RCC 7860 (cell line): Measurements from ENCODE around the gene ADCY2.

Source experiments
- DNase-seq: peaks from one replicate; pipeline ENCODE4 v3.0.0-alpha.2; 2015; ENCODE audit warnings: low spot score
- FAIRE-seq: peaks from 2 replicates; lab custom pipeline; 2012; peaks lifted over from hg19 to GRCh38; lab: Jason Lieb, UNC

The ADCY2 gene

DNA sequence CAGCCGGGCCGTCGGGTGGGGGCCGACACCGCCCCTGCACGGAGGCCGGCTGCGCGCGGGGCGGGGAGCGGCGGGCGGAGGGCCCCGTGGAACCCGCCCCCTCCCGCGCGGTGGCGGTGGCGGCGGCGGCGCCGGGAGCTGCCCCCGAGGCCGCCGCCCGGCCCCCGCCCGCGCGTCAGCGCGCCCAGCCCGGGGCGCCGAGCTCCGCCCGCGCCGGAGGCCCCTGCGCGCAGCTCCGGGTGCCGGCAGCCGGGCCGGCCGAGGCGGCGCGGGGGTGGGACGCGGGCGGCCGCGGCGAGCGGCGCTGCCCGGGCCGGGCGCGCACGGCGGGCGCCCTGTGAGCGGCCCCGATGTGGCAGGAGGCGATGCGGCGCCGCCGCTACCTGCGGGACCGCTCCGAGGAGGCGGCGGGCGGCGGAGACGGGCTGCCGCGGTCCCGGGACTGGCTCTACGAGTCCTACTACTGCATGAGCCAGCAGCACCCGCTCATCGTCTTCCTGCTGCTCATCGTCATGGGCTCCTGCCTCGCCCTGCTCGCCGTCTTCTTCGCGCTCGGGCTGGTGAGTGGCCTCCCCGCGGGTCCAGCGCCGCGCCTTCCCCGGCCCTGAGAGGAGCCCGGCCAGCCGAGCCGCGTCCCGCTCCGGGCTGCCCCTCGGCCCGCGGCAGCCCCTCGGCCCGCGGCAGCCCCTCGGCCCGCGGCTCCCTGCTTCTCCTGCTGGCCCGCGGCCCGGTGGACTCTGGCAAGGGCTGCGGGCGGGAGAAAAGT, at the start of gene ADCY2:
Gene ADCY2, plus strand, starts transcription at position 192 of the 766 bp plus-strand sequence. Its CDS starts 159 bp downstream, at position 351.
- FAIRE-seq (no peak), DNase-seq (no peak)

DNA sequence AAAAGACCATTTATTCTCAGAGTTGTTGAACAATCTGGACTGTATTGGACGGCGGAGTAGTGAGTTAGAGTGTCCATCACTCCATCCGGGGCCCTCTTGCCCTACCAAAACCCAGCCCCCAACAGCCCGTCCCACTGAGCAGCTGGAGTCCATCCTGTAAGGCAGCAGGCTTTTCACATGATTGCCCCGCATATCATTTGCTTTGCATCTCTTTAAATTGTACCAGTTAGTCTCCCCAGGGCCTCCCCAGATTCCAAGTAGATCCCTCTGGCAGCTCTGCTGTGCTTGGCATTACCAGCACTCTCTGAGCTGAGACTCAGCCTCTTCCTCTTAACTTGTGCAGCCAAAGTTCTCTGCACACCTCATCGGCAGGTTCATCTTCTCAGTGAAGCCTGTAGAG, 48.6 kb upstream of the ADCY2 start:
- DNase-seq (no peak), FAIRE-seq (no peak)

DNA sequence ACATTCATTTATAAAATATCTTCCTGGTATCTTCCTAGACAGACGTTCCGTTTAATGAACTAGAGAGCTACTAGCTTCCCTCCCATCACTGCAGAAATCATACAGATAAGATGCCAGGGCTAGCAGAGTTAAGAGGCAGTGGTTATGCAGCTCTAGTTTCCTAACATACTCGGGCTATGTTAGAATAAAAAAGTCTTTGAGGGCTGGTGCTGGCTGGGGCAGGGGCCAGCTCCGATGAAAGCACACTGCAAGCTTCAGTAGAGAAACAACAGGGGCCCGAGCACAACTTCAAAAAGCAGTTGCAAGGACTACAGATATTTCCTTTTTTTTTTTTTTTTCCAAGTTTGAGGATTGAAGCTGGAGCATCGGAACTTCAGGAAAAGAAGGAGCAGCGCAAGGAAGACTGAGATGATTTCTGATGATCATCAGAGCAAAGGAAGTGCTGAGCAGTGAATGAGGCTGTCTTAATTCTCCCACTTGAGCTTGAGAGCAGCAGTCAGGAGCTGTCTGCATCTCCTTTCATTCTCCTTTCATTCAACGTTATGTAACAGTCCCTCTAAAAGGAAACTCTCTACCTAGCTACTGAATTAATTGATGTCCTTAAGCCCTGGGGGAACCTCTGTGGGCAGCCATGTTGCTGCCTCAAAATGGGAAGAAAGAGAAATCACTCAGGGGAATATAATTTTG, 47.6 kb upstream of the ADCY2 start:
- FAIRE-seq (no peak), DNase-seq (no peak)

DNA sequence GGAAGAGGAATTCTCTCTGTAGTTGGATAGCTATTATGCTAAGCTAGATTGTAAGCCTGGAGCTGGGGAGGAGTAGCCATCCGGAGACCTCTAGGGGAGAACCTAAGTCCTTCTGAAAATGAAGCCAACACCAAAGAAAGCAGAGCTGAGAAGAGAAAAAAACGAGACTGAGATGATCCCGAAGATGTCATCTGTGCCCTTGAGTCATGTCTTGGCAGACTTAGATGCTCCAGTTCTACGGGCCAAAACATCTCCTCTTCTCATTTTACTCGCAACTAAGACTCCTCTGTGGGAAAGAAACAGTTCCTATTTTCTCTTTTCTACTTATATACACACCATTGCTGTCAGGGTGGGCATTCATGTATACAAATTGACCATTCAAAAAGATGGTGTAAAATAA, 34.3 kb upstream of the ADCY2 start:
- no peak for FAIRE-seq
- no peak for DNase-seq

DNA sequence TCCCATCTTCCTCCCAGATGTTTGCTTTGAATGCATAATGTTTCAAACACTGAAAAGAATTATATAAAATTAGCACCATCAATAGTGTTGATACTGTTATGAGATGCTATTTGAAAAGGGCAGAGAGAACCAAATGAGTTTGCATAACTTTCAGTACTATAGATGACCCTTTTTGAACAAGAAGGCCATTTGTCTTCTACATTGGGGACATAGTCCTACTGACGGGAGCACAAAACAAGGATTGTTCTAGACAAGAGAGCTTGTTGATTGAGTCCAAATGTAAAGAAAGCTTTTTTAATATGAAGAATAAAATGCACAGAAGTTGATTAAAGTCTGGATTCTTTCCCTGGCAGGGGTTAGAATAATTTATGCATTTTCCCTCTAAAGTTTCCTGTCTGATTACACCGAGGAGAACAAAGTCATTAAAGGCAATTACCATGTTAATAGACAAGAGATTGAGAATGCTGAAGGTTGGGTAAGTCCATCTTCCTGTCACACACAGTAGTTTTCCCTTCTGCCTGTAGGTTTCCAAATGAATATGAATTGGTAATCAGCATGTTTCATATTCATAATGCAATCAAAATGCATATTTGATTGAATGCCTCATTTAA, 32.8 kb upstream of the ADCY2 start:
- DNase-seq = no peak
- no peak for FAIRE-seq

DNA sequence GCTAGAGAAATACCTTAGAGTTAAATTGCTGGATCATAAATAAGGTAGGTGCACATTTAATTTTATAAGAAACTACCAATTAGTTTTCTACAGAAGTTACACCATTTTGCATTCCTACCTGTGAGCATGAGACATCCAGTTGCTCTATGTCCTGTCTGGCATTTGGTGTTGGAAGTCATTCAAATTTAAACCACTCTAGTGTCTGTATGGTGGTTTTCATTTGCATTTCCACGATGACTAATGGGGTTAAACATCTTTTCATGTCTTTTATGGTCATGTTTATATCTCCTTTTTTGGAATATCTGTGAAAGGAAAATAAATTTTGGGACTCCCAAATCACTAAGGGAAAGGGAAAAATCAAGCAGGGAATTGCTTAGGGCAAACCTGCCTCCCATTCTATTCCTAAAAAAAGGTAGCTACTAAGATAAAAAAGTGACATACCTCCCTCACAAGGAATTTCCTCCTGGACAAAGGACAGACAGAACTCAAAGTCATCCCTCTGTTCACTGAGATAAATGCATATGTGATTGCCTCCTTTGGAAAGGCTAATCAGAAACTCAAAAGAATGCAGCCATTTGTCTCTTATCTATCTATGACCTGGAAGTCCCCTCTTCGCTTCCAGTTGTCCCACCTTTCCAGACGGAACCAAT, 31.6 kb upstream of the ADCY2 start:
- DNase-seq (no peak), FAIRE-seq (no peak)

DNA sequence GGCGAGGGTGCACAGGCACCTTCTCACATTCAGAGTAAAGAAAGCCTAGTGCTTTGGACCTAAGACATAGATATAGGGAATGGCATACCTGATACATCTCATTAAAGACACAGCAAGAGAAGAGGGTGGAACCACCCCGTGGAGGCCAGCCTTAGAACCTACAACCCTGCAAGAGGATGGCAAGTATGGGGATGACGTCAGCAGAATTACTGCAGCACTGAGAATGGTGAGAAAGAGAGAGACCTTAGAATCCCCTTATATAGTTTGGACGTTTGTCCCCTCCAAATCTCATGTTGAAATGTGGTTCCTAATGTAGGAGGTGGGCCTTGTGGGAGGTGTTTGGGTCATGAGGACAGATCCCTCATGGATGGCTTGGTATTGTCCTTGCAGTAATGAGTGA, 28.2 kb upstream of the ADCY2 start:
- no peak for FAIRE-seq
- no peak for DNase-seq

DNA sequence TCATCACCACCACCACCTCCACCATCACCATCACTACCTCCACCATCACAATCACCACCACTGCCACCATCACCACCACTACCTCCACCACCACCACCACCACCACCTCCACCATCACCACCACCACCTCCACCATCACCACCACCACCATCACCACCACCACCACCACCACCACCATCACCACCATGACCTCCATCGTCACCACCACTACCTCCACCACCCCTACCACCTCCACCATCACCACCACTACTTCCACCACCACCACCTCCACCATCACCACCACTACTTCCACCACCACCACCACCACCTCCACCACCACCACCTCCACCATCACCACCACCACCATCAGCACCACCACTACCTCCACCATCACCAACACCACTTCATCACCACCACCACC, 23.5 kb upstream of the ADCY2 start:
- FAIRE-seq = no peak

DNA sequence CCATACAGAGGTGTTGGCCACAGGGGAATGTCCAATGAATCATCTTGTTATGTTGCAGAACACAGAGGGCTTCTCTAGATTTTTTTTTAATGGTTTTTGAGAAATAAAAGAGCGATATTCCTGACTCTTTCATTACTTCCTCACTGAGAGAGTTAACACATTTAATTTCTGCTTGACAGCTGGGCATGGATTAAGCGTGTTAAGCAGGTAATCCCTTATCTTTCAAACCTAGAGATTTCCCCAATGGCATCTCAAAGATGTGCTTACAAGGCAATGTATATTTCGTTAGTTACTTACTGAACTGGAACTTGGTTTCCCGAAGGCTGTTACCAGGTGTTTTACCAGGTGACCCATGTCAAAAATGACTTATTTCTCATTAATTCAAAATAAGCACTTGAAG, 21.8 kb upstream of the ADCY2 start:
- no peak for DNase-seq
- FAIRE-seq = no peak

More for the DNA sequence above, 23.5 kb upstream of the ADCY2 start:
- no peak for DNase-seq

DNA sequence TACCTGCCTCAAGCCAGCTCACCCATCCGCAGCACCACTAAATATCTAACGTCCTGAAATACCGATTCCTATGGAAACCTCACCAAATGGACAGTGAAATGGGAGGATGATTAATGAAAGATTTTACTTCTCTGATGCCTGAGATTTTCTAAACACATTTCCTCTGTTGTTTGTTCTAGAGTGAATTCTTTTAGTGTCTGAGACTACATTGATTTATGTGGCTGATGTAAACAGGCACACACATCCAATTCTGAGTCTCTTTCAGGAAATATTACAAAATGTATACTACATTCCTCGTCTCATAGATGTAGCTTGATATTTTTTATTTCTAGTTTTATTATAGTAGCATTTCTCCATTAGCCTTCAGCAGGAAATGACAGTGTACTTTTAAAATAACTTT, 20.5 kb upstream of the ADCY2 start:
- DNase-seq = no peak
- FAIRE-seq = no peak

DNA sequence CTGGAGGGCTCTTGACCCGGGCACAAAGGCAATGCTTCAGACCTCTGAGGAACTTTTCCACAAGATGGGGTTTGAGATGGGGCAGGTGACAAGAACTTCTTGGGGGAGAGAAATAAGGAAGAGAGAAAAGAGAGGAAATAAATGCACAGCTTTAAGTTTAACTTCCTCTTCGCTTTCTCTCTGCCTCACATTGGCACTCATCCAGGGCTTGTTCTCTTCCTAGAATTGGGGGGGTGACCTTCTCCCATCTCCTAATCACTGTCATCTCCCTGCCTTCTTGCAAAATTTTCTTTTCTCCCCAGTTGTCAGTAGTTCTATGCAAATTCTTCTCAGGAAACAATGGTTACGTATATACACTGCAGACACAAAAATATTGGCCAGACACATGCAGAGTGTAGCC, 19.1 kb upstream of the ADCY2 start:
- DNase-seq (no peak), FAIRE-seq (no peak)

DNA sequence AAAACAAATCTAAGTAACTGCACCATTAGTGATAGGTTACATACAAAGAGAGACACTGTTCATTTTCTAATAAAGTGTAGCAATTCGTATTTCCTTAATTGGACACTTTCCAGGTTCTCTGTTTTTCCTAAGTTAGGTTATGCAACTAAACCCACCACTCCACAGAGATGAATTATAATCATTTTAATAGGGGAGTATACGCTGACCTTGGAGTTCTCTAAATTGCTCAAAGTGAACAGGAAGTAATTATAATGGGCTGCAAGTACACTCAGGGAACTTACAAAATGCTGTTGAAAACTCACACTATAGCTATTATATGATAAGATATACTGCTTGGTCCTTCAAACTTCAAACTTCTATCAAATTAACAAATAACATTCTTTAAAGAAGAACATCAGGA, 18.2 kb upstream of the ADCY2 start:
- no peak for DNase-seq
- no peak for FAIRE-seq

DNA sequence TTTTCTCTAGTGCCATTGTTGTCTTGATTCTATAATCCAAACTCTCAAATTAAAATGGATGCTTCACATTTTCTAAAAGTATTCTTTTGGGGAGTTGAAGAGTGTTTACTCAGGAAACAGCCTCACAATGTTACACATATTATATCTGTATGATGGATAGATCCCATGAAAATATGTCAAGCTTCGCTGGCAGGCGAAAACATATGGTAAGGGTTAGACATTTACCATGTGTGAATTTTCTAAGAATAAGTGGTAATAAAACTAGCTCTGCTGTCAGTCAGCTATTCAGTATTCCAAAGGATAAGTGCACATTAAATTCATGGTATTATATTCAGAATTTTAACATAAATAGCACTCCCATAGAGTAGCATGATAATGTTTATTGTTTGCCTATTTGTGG, 13.3 kb upstream of the ADCY2 start:
- no peak for DNase-seq
- no peak for FAIRE-seq

DNA sequence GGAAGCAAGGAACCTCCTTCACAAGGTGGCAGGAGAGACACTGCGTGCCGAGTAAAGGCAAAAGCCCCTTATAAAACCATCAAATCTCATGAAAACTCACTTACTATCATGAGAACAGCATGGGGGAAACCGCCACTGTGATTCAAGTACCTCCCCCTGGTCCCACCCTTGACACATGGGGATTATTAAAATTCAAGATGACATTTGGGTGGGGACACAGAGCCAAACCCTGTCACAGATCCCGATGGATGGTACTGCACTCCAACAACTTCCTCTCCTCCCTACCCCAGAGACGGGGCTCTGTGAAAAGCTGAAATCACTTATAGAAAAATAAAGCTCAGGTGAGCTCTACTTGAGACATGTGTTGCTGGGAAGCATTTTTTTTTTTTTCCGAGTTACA, 10.3 kb upstream of the ADCY2 start:
- no peak for FAIRE-seq
- no peak for DNase-seq

DNA sequence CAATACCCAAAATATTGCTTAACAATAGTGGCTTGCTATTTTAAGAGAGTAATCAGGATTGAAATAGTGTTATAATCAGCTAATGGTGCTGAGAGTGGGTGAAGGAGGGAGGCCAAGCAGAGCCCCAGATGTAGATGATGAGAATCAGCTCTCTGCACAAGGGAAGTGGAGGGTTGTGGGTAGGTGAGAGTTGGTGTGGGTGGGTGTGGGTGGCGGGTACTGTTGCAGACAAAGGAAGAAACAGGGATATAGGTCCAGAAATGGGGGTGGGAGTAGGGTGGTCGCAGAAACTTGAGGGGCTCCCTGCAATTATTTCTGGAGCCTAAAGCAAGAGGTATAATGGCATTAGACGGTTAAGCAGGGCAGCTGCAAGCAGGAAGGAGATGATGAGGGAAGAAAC, 7.4 kb upstream of the ADCY2 start:
- DNase-seq = no peak
- FAIRE-seq = no peak

DNA sequence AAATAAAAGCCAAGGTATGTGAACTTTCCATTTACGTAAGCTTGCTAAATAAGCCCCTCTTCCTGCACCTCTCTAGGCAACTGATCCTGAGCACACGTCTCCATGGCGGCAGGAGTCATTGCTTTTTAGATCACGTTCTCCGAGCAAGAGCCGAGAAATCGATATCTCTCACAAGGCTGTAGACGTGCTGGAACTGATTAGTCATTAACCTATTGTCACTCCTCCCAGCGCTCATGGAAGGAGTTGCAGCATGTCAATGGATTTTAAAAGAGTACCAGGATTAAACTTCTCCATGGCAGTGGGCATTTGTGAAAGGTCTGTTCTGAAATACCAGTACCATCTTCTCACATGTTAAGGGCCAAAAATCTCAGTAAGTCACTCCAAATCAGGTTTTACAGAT, 4.7 kb upstream of the ADCY2 start:
- no peak for FAIRE-seq
- no peak for DNase-seq

DNA sequence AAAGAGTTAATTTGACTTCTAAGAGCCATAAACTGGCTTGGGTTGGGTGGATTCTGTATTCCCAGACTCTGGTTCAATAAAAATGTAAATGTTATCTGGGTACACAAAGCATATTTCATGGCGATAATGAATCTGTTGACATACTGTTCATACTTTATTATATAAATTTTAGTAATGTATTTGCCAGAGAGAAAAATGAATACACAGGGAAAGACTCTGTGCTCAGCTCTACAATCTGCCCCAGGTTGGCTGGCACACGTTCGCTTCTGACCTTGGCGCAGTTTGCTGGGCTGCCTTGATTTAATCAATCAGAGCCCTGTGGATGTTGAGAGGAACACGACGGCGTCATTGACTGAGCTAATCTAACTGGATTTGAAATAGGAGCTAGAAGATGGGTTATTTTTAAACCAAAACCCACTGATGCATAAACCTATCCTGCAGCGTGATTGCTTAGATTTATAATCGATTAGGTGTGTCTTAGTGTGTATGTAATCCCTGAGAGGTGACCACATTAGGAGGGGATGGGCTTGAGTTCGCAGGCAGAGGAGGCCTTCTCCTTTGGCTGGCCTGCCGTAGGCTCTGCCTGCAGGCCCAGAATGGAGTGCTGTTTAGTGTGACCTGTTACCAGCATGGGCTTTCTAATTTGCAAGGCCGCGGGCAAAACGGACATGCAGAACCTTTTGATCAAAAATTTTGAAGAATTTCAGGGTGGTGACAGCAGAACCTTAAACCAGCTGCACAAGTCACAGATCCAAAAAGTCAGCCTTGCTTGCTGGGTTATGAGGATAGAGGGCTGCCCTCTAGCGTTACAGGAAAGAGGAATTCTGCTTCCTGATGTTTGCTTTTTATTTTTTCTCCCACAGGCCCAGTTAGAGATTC, 3.9 kb upstream of the ADCY2 start:
- DNase-seq = no peak

DNA sequence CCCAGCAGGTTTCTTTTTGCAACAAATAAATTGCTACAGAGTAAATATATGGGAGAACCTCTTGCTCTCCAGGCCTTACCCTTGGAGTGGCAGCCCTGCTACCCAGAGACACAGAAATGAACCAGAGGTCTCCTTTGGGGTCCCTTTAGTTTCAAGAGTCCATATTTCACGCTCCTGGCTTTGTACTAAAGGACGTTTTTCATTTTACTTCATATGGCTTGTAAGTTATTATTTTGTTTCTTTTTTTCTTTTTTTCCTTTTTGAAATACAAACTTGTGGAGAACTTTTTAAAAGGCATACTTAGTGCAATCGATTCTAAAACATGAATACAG, 3.3 kb upstream of the ADCY2 start:
- FAIRE-seq (no peak), DNase-seq (no peak)

More for the DNA sequence above, 3.9 kb upstream of the ADCY2 start:
- FAIRE-seq = no peak

DNA sequence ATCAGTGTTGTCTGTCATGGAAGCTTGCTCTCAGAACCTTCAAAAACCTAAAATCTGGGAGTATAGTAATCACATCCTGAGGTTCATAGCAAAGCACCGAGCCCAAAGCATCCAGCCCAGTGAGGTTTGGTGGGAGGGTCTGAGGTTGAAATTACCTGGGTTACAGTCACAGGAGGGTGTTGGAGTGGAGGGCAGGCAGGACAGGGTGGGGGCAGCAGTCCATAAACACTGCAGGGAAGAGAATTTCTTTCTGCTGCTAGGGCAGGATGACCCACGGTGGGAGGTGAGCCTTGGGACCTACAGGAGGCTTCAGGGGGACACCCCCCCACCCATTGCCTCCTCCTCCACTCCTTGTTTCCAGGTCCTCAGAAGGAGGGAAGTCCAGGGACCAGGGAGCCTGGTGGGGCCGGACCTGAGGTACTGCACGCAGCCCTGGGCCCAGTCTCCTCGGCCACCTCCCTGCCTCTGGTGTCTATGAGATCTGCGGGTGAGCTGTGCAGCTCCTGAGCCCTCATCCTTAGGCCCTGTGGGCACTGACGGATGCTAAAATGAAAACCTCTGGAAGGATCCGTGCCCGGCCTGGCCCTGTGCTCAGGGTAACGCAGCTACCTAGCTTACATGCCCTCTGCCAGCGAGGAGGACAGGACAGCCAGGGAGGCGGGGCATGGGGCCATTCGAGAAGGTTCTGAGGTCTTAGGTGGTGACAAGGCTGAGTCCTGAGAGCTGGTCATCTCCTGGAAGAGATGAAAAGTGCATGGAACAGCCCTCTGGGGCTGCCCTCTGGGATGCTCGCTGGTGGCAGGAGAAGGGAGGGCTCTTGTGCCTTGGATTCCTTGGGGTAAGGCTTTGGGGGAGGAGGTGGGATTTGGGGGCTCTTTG, 1.8 kb upstream of the ADCY2 start:
- DNase-seq = no peak
- FAIRE-seq = no peak

DNA sequence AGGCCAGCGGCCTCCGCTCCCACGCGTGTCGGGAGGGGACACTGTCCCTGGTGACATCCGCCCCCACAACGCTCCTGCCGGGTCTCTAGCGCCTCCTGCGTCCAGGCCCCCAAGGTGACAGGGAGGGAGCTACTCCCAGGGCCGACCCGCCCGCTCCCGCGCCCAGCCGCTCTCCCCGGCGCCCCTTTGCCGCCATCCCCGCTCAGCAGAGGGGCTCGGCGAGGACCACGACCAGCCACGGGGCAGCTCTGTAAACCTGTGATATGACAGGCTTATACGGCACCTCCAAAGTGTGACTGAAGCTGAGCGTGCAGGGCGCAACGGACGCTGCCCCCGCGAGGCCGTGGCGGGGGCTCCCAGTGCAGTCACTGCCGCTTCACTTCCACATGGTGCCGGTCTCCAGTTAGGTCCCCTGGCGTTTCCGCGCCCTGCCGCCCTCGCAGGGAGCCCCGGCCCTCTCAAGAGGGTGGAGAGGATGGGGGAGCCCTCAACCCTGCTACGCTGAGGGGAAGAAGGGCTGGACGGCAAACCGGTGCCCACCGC, 978 bp upstream of the ADCY2 start:
- no peak for DNase-seq

More for the DNA sequence above, 978 bp upstream of the ADCY2 start:
- FAIRE-seq = no peak
